Measurements from ENCODE around the gene ZBED1.

- TF ChIP-seq CTCF (IDR thresholded peaks at IDR 0.05; ENCODE audit: low read depth, low read length, missing input control) (no peak), YY1 (IDR thresholded peaks at IDR 0.05) (no peak), JUND (IDR thresholded peaks at IDR 0.05) (no peak), HNF4A (conservative IDR thresholded peaks at IDR 0.05) (no peak), TAF1 (conservative IDR thresholded peaks at IDR 0.05) (no peak), REST (IDR thresholded peaks at IDR 0.05) (no peak)
Measured at GRCh38 chrX:2486476-2487133, 14.2 kb downstream of the ZBED1 start.
